Stimulated activated CD8-positive, alpha-beta memory T cell treated with anti-CD3 and anti-CD28 coated beads, Interleukin-7, amount 100 ng/mL, for 24 hours (primary cell): ENCODE data around the gene TASL.
"Not testable (repeated sequence)": the region's sequence is repeated elsewhere in the genome, so short reads cannot be mapped to it uniquely, and the experiment has no call there.

Experiments
- DNase-seq: peaks from one replicate; pipeline ENCODE4 v3.0.0-alpha.2; 2020; ENCODE audit warnings: low read depth

Gene TASL

GRCh38 chrX:30576881-30577280 is 685 bp downstream of the TASL start:
- DNase-seq, result no peak

DNA sequence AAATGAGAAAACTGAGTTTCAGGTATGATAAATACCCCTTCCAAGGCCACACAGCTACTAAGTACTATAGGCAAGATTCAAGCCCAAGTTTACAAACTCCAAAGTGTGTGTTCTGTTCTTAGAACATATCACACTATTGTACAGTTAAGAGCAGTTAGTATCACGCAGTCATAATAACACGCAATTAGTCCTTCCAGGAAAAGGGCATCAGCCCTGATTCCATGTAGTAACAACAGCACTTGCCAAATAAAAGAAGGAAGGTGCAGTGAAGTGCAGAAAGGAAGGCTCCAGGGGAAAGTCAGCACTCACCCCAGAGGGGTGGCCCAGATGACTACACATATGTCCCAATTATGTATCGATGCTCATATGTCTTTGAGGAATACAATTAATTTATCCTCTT is 4.4 kb downstream of the TASL start:
- DNase-seq, result no peak

DNA sequence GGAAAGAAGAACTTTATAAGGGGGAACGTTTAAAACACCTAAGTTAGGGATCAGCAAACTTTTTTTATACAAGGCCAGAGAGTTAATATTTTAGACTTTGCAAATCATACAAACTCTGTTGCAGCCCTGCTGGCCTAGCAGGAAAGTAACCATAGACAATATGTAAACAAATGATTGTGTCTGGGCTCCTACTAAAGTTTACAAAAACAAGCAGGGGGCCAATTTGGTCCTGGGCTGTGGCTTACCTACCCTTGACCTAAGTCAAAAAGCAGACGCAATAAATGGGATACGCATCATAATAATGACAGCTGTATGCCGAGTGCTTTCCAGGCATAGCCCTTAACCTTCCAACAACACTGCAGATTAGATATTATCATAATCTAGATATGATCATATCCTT is 4.9 kb downstream of the TASL start:
- no peak for DNase-seq

- DNase-seq, result no peak
Observed at GRCh38 chrX:30572004-30572403, 5.6 kb downstream of the TASL start.

DNA sequence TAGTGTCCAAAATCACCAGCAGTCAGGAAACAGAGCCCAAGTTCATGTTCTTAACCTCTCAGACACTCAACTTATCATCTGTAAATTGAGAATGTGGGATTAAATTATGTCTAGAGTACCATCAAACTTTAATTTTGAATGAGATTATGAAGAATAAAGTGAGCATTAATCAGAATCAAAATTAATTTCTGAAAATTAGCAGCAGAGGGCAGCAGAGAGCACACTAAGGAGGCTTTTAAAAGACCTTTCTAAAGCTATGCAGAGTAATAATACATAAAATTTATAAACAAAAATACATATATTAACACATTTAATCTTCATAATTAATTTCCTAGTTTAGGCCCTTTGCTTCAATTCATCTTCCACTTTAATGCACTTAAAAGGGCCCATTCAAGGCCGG is 7.1 kb downstream of the TASL start:
- no peak for DNase-seq

- no peak for DNase-seq
Observed at GRCh38 chrX:30568136-30568535, 9.4 kb downstream of the TASL start.

- DNase-seq, result not testable (repeated sequence)
Observed at GRCh38 chrX:30563070-30563469, 14.5 kb downstream of the TASL start.

GRCh38 chrX:30561191-30561590 is 16.4 kb downstream of the TASL start:
- no peak for DNase-seq

GRCh38 chrX:30538271-30538670 is 39.3 kb downstream of the TASL start:
- DNase-seq, result no peak

- DNase-seq, result no peak
Observed at GRCh38 chrX:30533835-30534234, 43.7 kb downstream of the TASL start.

- DNase-seq, result no peak
Observed at GRCh38 chrX:30533266-30533665, 44.3 kb downstream of the TASL start.

GRCh38 chrX:30530606-30531005 is 47.0 kb downstream of the TASL start:
- DNase-seq, result no peak

DNA sequence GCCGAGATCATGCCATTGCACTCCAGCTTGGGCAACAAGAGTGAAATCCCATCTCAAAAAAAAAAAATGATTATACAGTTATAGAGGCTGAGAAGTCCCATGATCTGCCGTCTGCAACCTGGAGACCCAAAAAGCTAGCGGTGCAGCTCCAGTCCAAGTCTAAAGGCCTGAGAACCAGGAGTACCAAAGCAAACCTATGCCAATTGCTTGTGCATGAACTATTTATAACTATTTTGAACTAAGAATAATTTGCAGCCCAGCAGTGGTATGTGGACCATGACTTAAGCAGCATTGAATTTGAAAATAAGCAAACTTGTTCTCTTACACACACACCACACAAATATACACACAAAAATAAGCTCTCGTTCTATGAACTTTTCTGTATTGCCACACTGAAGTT is 51.8 kb downstream of the TASL start:
- DNase-seq, result no peak

- no peak for DNase-seq
Observed at GRCh38 chrX:30521440-30522182, 56.0 kb downstream of the TASL start.

- DNase-seq, result no peak
Observed at GRCh38 chrX:30513284-30513683, 64.3 kb downstream of the TASL start.
